CD8-positive, alpha-beta memory T cell (primary cell): Measurements from ENCODE around the gene CYP24A1. TPM values are rescaled to one million over a fixed set of nuclear protein-coding genes. Genes with fewer than 3 reads are reported as not detected.
A peak's percentile ranks its signal among the peaks of the same experiment; 100 is the strongest.

ENCODE experiments used
- CTCF ChIA-PET: fragments of 350-600 bp; sonication (Branson Sonifier 250); formaldehyde crosslinking; loops from one replicate; lab custom pipeline; 2021; ENCODE audit warnings: antibody characterized with exemption; lab: Charles Lee
- POLR2A ChIA-PET: fragments of 350-600 bp; sonication (Branson Sonifier 250); formaldehyde crosslinking; loops from one replicate; lab custom pipeline; 2021; ENCODE audit warnings: antibody characterized with exemption; lab: Charles Lee
- DNase-seq, 5 donors: peaks; one replicate each; pipeline versions ENCODE4 v3.0.0 to v3.0.0-alpha.2; 2020 to 2022; ENCODE audit warnings: mixed read lengths in 1 of 5
- H3K27ac ChIP-seq: one replicate; pipeline ENCODE4 v1.7.0; 2013; ENCODE audit warnings: low read depth, mild to moderate bottlenecking, low read length, moderate library complexity
- H3K27me3 ChIP-seq: 2 replicates; pipeline ENCODE4 v1.7.0; 2013; ENCODE audit warnings: low read length, mild to moderate bottlenecking; ENCODE audit not compliant: insufficient read depth, poor library complexity, severe bottlenecking
- H3K36me3 ChIP-seq: 2 replicates; pipeline ENCODE4 v1.7.0; 2013; ENCODE audit warnings: mild to moderate bottlenecking, low read length, moderate library complexity; ENCODE audit not compliant: insufficient read depth
- H3K4me1 ChIP-seq: 2 replicates; pipeline ENCODE4 v1.7.0; 2013; ENCODE audit warnings: mild to moderate bottlenecking, low read length, moderate library complexity; ENCODE audit not compliant: insufficient read depth
- H3K4me3 ChIP-seq: 2 replicates; pipeline ENCODE4 v1.7.0; 2013; ENCODE audit warnings: mild to moderate bottlenecking, low read length
- H3K9me3 ChIP-seq: 2 replicates; pipeline ENCODE4 v1.7.0; 2013; ENCODE audit warnings: mild to moderate bottlenecking, low read length
- H3K27ac Mint-ChIP-seq, 8 donors: one replicate each; pipeline ENCODE4 v1.8.0; 2020 to 2021; ENCODE audit warnings: mixed read lengths in 8 of 8, mild to moderate bottlenecking in 6 of 8, inconsistent platforms in 3 of 8, moderate library complexity in 3 of 8
- H3K27me3 Mint-ChIP-seq, 2 donors: one replicate each; pipeline ENCODE4 v1.8.0; 2020 to 2021; ENCODE audit warnings: mixed read lengths in 2 of 2, mild to moderate bottlenecking in 1 of 2, moderate library complexity in 1 of 2
- H3K36me3 Mint-ChIP-seq, 3 donors: one replicate each; pipeline ENCODE4 v1.8.0; 2020 to 2021; ENCODE audit warnings: mixed read lengths in 3 of 3, inconsistent platforms in 1 of 3, mild to moderate bottlenecking in 1 of 3
- H3K4me1 Mint-ChIP-seq, 3 donors: one replicate each; pipeline ENCODE4 v1.8.0; 2020 to 2021; ENCODE audit warnings: mixed read lengths in 3 of 3, inconsistent platforms in 1 of 3, mild to moderate bottlenecking in 1 of 3
- H3K4me3 Mint-ChIP-seq, 7 donors: one replicate each; pipeline ENCODE4 v1.8.0; 2020 to 2021; ENCODE audit warnings: mixed read lengths in 7 of 7, mild to moderate bottlenecking in 6 of 7, moderate library complexity in 4 of 7, inconsistent platforms in 2 of 7
- H3K9me3 Mint-ChIP-seq, 5 donors: one replicate each; pipeline ENCODE4 v1.8.0; 2020 to 2022; ENCODE audit warnings: mixed read lengths in 5 of 5, mild to moderate bottlenecking in 3 of 5, moderate library complexity in 2 of 5, inconsistent platforms in 1 of 5
- polyA plus RNA-seq: library from polyadenylated mRNA; unstranded; fragments of 300-500 nt; fragmentation: Illumina TruSeq; gene quantifications from one replicate; pipeline ENCODE4 v1.2.3, GENCODE V29; 2021
- total RNA-seq, 2 experiments: library from RNA; stranded (reverse); gene quantifications; one replicate each; pipeline ENCODE4 v1.2.3, GENCODE V29; 2021

Gene CYP24A1
- total RNA-seq (under 1 TPM; 0.37 to 0.58 TPM), polyA plus RNA-seq (0.40 TPM)

DNA sequence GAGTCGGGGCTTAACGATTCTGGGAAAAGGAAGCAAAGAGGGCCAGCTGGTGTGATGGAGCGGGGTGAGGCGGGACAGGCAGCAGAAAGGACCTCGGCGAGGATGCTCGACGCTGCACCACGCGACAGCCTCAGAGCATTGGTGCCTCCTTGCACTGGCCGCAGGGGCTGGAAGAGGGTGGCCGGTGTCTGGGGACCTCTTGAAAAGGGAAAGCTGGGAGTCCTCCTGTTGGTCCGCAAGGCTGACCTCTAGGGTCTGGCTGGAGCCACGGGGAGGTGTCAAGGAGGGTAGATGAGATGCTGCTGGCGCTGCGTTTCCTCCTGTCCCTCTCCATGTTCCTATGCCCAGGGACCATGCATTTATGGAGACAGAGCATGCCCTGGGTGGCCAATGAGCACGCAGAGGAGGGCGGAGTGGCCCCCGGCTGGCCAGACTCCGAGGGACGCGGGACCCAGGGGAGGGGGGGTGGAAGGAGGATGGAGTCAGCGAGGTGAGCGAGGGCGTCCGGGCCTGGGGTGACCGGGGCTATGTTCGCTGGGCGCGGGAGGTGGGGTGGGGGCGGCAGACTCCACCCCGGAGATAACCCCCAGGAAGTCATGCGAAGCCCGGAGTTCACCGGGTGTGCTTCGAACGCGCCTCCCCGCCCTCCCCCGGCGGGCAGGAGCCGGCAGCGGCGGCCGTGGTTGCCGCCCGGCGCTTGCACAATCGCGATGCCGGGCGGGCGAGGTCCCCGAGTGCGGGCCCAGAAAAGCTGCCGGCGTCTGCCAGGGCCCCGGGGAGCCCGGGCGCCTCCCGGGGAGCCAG lies at the start of gene CYP24A1:
Gene CYP24A1 (minus strand): TSS at position 334 of the 804 bp plus-strand sequence. CDS start 407 bp downstream, outside the sequence.
- peak within 1 kb of the TSS in 2 of 8 donors; percentile 35 to 43 for H3K27ac Mint-ChIP-seq

DNA sequence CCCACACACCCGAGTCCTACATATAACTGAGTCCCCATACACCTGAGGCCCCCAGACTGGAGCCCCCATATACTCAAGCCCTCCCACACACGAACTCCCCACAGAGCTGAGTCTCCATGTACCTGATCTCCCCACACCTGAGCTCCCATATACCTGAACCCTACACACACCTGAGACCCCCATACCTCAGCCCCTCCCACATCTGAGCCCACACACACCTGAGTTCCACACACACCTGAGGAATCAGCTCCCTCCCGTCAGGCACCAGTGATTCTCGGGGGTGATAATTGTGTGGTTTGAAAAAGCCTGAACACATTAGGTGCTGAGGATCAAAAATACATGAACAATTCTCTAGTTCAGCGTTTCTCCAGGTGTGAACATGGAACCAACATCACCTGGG lies 49.5 kb upstream of the CYP24A1 start:
- Mint-ChIP-seq H3K4me3 (no peak overlapping the region), H3K27me3 (no peaks in the 10 kb centered on the region), H3K4me1 (peaks cover 13 to 20% (median 19%) of the 10 kb centered on the region in 3 donors), H3K36me3 (peaks cover 0 to 13% (median 0%) of the 10 kb centered on the region in 3 donors), H3K9me3 (peaks cover 0 to 2% (median 0%) of the 10 kb centered on the region in 5 donors), H3K27ac (no peak overlapping the region)
- ChIA-PET CTCF (interaction anchor here (1.4 to 1.5 kb wide), 2 partner anchors 12 to 15 kb away, joined by 3 to 4 read pairs; partner anchors contain the start of gene PFDN4), POLR2A (no interaction called here)
- Histone ChIP-seq H3K27me3 (no peaks in the 10 kb centered on the region), H3K4me3 (no peak overlapping the region), H3K4me1 (peaks cover 16% of the 10 kb centered on the region), H3K27ac (no peak overlapping the region), H3K9me3 (no peaks in the 10 kb centered on the region), H3K36me3 (no peaks in the 10 kb centered on the region)
- no peak for DNase-seq

More for the DNA sequence above, at the start of gene CYP24A1:
- H3K4me1 Mint-ChIP-seq, result peaks cover 12 to 22% (median 16%) of the 10 kb centered on the region in 3 donors
- no peak for DNase-seq
- H3K36me3 Mint-ChIP-seq, result no peaks in the 10 kb centered on the region
- H3K4me3 ChIP-seq, result no peak within 1 kb of the TSS
- no peaks in the 10 kb centered on the region for H3K36me3 ChIP-seq
- peaks cover 0 to 2% (median 0%) of the 10 kb centered on the region in 5 donors for H3K9me3 Mint-ChIP-seq
- H3K27ac ChIP-seq, result no peak within 1 kb of the TSS
- H3K27me3 ChIP-seq, result peaks cover 31% of the 10 kb centered on the region
- peak within 1 kb of the TSS; percentile 10 to 77 (median 62) for H3K4me3 Mint-ChIP-seq
- CTCF ChIA-PET, result no interaction called here
- peaks cover 44 to 85% of the 10 kb centered on the region in 2 donors for H3K27me3 Mint-ChIP-seq
- H3K9me3 ChIP-seq, result no peaks in the 10 kb centered on the region
- POLR2A ChIA-PET, result no interaction called here
- peaks cover 4% of the 10 kb centered on the region for H3K4me1 ChIP-seq

GRCh38 chr20:54221996-54222890 lies 48.5 kb upstream of the CYP24A1 start:
- Histone ChIP-seq H3K27me3 (no peaks in the 10 kb centered on the region), H3K36me3 (no peaks in the 10 kb centered on the region), H3K4me3 (no peak overlapping the region), H3K27ac (no peak overlapping the region), H3K4me1 (peaks cover 16% of the 10 kb centered on the region), H3K9me3 (no peaks in the 10 kb centered on the region)
- H3K27me3 Mint-ChIP-seq, result no peaks in the 10 kb centered on the region
- ChIA-PET CTCF (interaction anchor here (1.4 to 1.5 kb wide), 2 partner anchors 11 to 14 kb away, joined by 3 to 4 read pairs; partner anchors contain the start of gene PFDN4), POLR2A (interaction anchor here (0.6 kb wide), 1 partner anchor 834 kb away, joined by 6 read pairs; no protein-coding TSS in a partner anchor)
- peak overlapping the region in 1 of 7 donors; percentile 37 for H3K4me3 Mint-ChIP-seq
- peaks cover 13 to 20% (median 19%) of the 10 kb centered on the region in 3 donors for H3K4me1 Mint-ChIP-seq
- H3K27ac Mint-ChIP-seq, result peak overlapping the region in 6 of 8 donors; percentile 75 to 95 (median 86)
- DNase-seq, result no peak
- no peaks in the 10 kb centered on the region for H3K9me3 Mint-ChIP-seq
- peaks cover 0 to 20% (median 0%) of the 10 kb centered on the region in 3 donors for H3K36me3 Mint-ChIP-seq

DNA sequence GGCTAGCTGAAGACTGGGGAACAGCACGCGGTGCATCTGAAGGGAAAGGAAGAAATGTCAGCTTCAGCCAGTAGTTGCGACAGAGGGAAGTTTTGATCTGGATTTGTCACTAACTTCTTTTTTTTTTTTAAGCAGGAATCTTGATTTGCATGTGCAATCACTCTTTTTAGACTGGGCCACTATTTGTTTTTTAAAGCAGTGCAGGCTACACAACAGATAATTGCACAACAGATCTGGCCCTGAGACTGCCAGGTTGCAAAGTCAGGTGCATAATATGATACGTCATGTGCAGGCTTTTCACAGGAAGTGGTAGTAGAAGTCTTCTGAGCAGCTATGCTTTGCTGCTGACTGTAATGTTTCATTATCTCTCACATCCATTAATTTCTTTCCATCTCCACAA lies 47.6 kb upstream of the CYP24A1 start:
- peak in 1 of 5 donors; percentile 31 for DNase-seq
- POLR2A ChIA-PET, result no interaction called here
- peak overlapping the region; percentile 1 to 95 (median 76) for H3K27ac Mint-ChIP-seq

GRCh38 chr20:54220722-54221121 lies 46.9 kb upstream of the CYP24A1 start:
- no peak for DNase-seq
- H3K27ac Mint-ChIP-seq, result peak overlapping the region in 5 of 8 donors; percentile 35 to 71 (median 62)
- no peaks in the 10 kb centered on the region for H3K27me3 ChIP-seq
- peaks cover 0 to 33% (median 6%) of the 10 kb centered on the region in 3 donors for H3K36me3 Mint-ChIP-seq
- no peaks in the 10 kb centered on the region for H3K27me3 Mint-ChIP-seq
- H3K27ac ChIP-seq, result no peak overlapping the region
- peaks cover 13 to 25% (median 25%) of the 10 kb centered on the region in 3 donors for H3K4me1 Mint-ChIP-seq
- no peaks in the 10 kb centered on the region for H3K9me3 ChIP-seq
- peaks cover 5% of the 10 kb centered on the region for H3K36me3 ChIP-seq
- ChIA-PET POLR2A (no interaction called here), CTCF (no interaction called here)
- H3K4me3 Mint-ChIP-seq, result no peak overlapping the region
- H3K4me3 ChIP-seq, result no peak overlapping the region
- peaks cover 16% of the 10 kb centered on the region for H3K4me1 ChIP-seq
- no peaks in the 10 kb centered on the region for H3K9me3 Mint-ChIP-seq

More for the DNA sequence above, 47.6 kb upstream of the CYP24A1 start:
- no peaks in the 10 kb centered on the region for H3K27me3 Mint-ChIP-seq
- no peaks in the 10 kb centered on the region for H3K9me3 Mint-ChIP-seq
- CTCF ChIA-PET, result no interaction called here
- Histone ChIP-seq H3K4me1 (peaks cover 16% of the 10 kb centered on the region), H3K4me3 (no peak overlapping the region), H3K9me3 (no peaks in the 10 kb centered on the region), H3K27me3 (no peaks in the 10 kb centered on the region), H3K36me3 (no peaks in the 10 kb centered on the region), H3K27ac (no peak overlapping the region)
- peaks cover 0 to 26% (median 2%) of the 10 kb centered on the region in 3 donors for H3K36me3 Mint-ChIP-seq
- H3K4me3 Mint-ChIP-seq, result no peak overlapping the region
- peaks cover 13 to 20% (median 19%) of the 10 kb centered on the region in 3 donors for H3K4me1 Mint-ChIP-seq

- Mint-ChIP-seq H3K27ac (no peak overlapping the region), H3K4me3 (no peak overlapping the region), H3K9me3 (no peaks in the 10 kb centered on the region), H3K36me3 (peaks cover 0 to 41% (median 7%) of the 10 kb centered on the region in 3 donors), H3K4me1 (peaks cover 13 to 27% (median 27%) of the 10 kb centered on the region in 3 donors), H3K27me3 (no peaks in the 10 kb centered on the region)
- DNase-seq, result no peak
- CTCF ChIA-PET, result interaction anchor here (1.4 kb wide), 1 partner anchor 12 kb away, joined by 5 read pairs; the partner anchor contains the start of gene PFDN4
- POLR2A ChIA-PET, result no interaction called here
- H3K27ac ChIP-seq, result no peak overlapping the region
- peaks cover 10% of the 10 kb centered on the region for H3K36me3 ChIP-seq
- no peaks in the 10 kb centered on the region for H3K27me3 ChIP-seq
- H3K4me3 ChIP-seq, result no peak overlapping the region
- H3K4me1 ChIP-seq, result peaks cover 16% of the 10 kb centered on the region
- no peaks in the 10 kb centered on the region for H3K9me3 ChIP-seq
Measured at GRCh38 chr20:54219751-54220426, 46.1 kb upstream of the CYP24A1 start.

- H3K4me1 ChIP-seq, result peaks cover 16% of the 10 kb centered on the region
- Mint-ChIP-seq H3K27ac (peak overlapping the region in 1 of 8 donors; percentile 59), H3K36me3 (peaks cover 0 to 49% (median 7%) of the 10 kb centered on the region in 3 donors), H3K27me3 (no peaks in the 10 kb centered on the region), H3K4me1 (peaks cover 15 to 35% (median 34%) of the 10 kb centered on the region in 3 donors), H3K4me3 (no peak overlapping the region), H3K9me3 (no peaks in the 10 kb centered on the region)
- H3K9me3 ChIP-seq, result no peaks in the 10 kb centered on the region
- ChIA-PET CTCF (no interaction called here), POLR2A (no interaction called here)
- H3K27ac ChIP-seq, result no peak overlapping the region
- peaks cover 10% of the 10 kb centered on the region for H3K36me3 ChIP-seq
- DNase-seq, result no peak
- no peak overlapping the region for H3K4me3 ChIP-seq
- H3K27me3 ChIP-seq, result no peaks in the 10 kb centered on the region
Measured at GRCh38 chr20:54218470-54218869, 44.7 kb upstream of the CYP24A1 start.
